GM12875 (cell line): Measurements from ENCODE around the gene PTGDS.

Experiments used
- H3K4me3 ChIP-seq: one replicate; pipeline ENCODE4 v1.5.1; 2011; ENCODE audit warnings: low read depth, low read length, control low read depth
- CTCF ChIP-seq: IDR thresholded peaks from 2 replicates; pipeline ENCODE4 v1.5.1; 2011; ENCODE audit warnings: low read depth, mild to moderate bottlenecking, control low read depth, inconsistent platforms, low read length, moderate library complexity, borderline replicate concordance; ENCODE audit not compliant: insufficient read depth

The PTGDS gene

GRCh38 chr9:136952321-136952850 is 24.9 kb upstream of the PTGDS start:
- no peak overlapping the region for H3K4me3 ChIP-seq
- no peak for TF ChIP-seq CTCF

GRCh38 chr9:136952876-136953770 is 24.2 kb upstream of the PTGDS start:
- no peak for TF ChIP-seq CTCF
- H3K4me3 ChIP-seq = no peak overlapping the region

- no peak for TF ChIP-seq CTCF
- H3K4me3 ChIP-seq = no peak overlapping the region
These were observed 23.5 kb upstream of the PTGDS start for GRCh38 chr9:136953771-136954269.

GRCh38 chr9:136954270-136955083 is 22.8 kb upstream of the PTGDS start:
- no peak for TF ChIP-seq CTCF
- H3K4me3 ChIP-seq = no peak overlapping the region

- no peak overlapping the region for H3K4me3 ChIP-seq
- TF ChIP-seq CTCF = no peak
These were observed 21.9 kb upstream of the PTGDS start for GRCh38 chr9:136955202-136955942.

GRCh38 chr9:136955943-136956335 is 21.4 kb upstream of the PTGDS start:
- TF ChIP-seq CTCF = no peak

More at GRCh38 chr9:136955943-136956335, 21.4 kb upstream of the PTGDS start:
- H3K4me3 ChIP-seq = no peak overlapping the region
